GM21786 (cell line): ENCODE results near the gene DPP6.

Experiments
- ATAC-seq: cut with Tn5 transposase; IDR thresholded peaks from one replicate; pipeline ENCODE4 v1.9.1; 2021; ENCODE audit not compliant: unreplicated experiment

Gene DPP6

GRCh38 chr7:154844955-154845354 lies 792.8 kb downstream of the DPP6 start:
- ATAC-seq, result no peak

- ATAC-seq, result no peak
Observed at GRCh38 chr7:154848464-154848863, 796.3 kb downstream of the DPP6 start.

- ATAC-seq, result no peak
Observed at GRCh38 chr7:154852205-154852604, 800.0 kb downstream of the DPP6 start.

GRCh38 chr7:154853063-154853726 lies 801.0 kb downstream of the DPP6 start:
- no peak for ATAC-seq

- ATAC-seq, result no peak
Observed at GRCh38 chr7:154853727-154854095, 801.5 kb downstream of the DPP6 start.

- no peak for ATAC-seq
Observed at GRCh38 chr7:154854836-154855235, 802.6 kb downstream of the DPP6 start.

GRCh38 chr7:154855366-154855765 lies 803.2 kb downstream of the DPP6 start:
- no peak for ATAC-seq

GRCh38 chr7:154856733-154857132 lies 804.5 kb downstream of the DPP6 start:
- ATAC-seq, result no peak

GRCh38 chr7:154857240-154857639 lies 805.0 kb downstream of the DPP6 start:
- ATAC-seq, result no peak

GRCh38 chr7:154857728-154858681 lies 805.8 kb downstream of the DPP6 start:
- ATAC-seq, result no peak

- no peak for ATAC-seq
Observed at GRCh38 chr7:154858836-154859537, 806.8 kb downstream of the DPP6 start.

- ATAC-seq, result no peak
Observed at GRCh38 chr7:154859747-154860620, 807.8 kb downstream of the DPP6 start.

- ATAC-seq, result no peak
Observed at GRCh38 chr7:154860621-154861375, 808.6 kb downstream of the DPP6 start.

- ATAC-seq, result no peak
Observed at GRCh38 chr7:154861589-154861988, 809.4 kb downstream of the DPP6 start.

- no peak for ATAC-seq
Observed at GRCh38 chr7:154862153-154862791, 810.1 kb downstream of the DPP6 start.

GRCh38 chr7:154863766-154864522 lies 811.7 kb downstream of the DPP6 start:
- ATAC-seq, result no peak

- no peak for ATAC-seq
Observed at GRCh38 chr7:154864523-154864891, 812.3 kb downstream of the DPP6 start.

- ATAC-seq, result no peak
Observed at GRCh38 chr7:154865984-154866685, 813.9 kb downstream of the DPP6 start.
